Neuronal stem cell (in vitro differentiated cells): ENCODE data around the gene BAZ1B.
"Not testable (repeated sequence)": the region's sequence is repeated elsewhere in the genome, so short reads cannot be mapped to it uniquely, and the experiment has no call there.

Experiments used
- DNase-seq: peaks from one replicate; pipeline ENCODE4 v3.0.0-alpha.2; 2013; ENCODE audit warnings: low spot score
- H2AFZ ChIP-seq: one replicate; pipeline ENCODE4 v1.6.1; 2013; ENCODE audit warnings: mild to moderate bottlenecking, low read length, inconsistent platforms
- H2AK5ac ChIP-seq: 2 replicates; pipeline ENCODE4 v1.6.1; 2013; ENCODE audit warnings: low read depth, mild to moderate bottlenecking, inconsistent platforms, low read length, moderate library complexity, mixed read lengths
- H2BK120ac ChIP-seq: 2 replicates; pipeline ENCODE4 v1.6.1; 2013; ENCODE audit warnings: low read depth, mild to moderate bottlenecking, inconsistent platforms, low read length, moderate library complexity, mixed read lengths
- H2BK12ac ChIP-seq: one replicate; pipeline ENCODE4 v1.6.1; 2013; ENCODE audit warnings: low read length, inconsistent platforms
- H2BK15ac ChIP-seq: 2 replicates; pipeline ENCODE4 v1.6.1; 2013; ENCODE audit warnings: mild to moderate bottlenecking, low read length, inconsistent platforms, mixed read lengths
- H2BK5ac ChIP-seq: one replicate; pipeline ENCODE4 v1.6.1; 2013; ENCODE audit warnings: inconsistent platforms, mild to moderate bottlenecking, low read length, moderate library complexity
- H3K14ac ChIP-seq: one replicate; pipeline ENCODE4 v1.6.1; 2013; ENCODE audit warnings: low read length, inconsistent platforms
- H3K18ac ChIP-seq: 2 replicates; pipeline ENCODE4 v1.6.1; 2013; ENCODE audit warnings: low read length, inconsistent platforms
- H3K23ac ChIP-seq: 2 replicates; pipeline ENCODE4 v1.6.1; 2013; ENCODE audit warnings: low read depth, mild to moderate bottlenecking, mixed read lengths, low read length, inconsistent platforms; ENCODE audit not compliant: poor library complexity
- H3K27ac ChIP-seq: replicated peaks from 3 replicates; pipeline ENCODE4 v1.5.1; 2013; ENCODE audit warnings: low read length, inconsistent platforms
- H3K27me3 ChIP-seq, 3 experiments: 2 replicates each; pipeline ENCODE4 v1.6.1; 2013; ENCODE audit warnings: low read length in 3 of 3, mild to moderate bottlenecking in 2 of 3, inconsistent platforms in 1 of 3, low read depth in 1 of 3, mixed read lengths in 1 of 3, moderate library complexity in 1 of 3; ENCODE audit not compliant: control insufficient read depth in 3 of 3, insufficient read depth in 3 of 3
- H3K36me3 ChIP-seq, 2 donors: replicated peaks in 1 of 2; 2 replicates each; pipeline ENCODE4 v1.6.1; 2013; ENCODE audit warnings: low read length in 2 of 2; ENCODE audit not compliant: control insufficient read depth in 2 of 2, insufficient read depth in 2 of 2
- H3K4ac ChIP-seq: 2 replicates; pipeline ENCODE4 v1.6.1; 2013; ENCODE audit warnings: inconsistent platforms, mild to moderate bottlenecking, low read length, moderate library complexity
- H3K4me1 ChIP-seq, 2 donors: 1 replicate in 1 of 2; 2 replicates in 1 of 2; pipeline ENCODE4 v1.6.1; 2013; ENCODE audit warnings: low read length in 2 of 2, low read depth in 1 of 2; ENCODE audit not compliant: control insufficient read depth in 2 of 2, insufficient read depth in 1 of 2
- H3K4me2 ChIP-seq: one replicate; pipeline ENCODE4 v1.6.1; 2013; ENCODE audit warnings: mild to moderate bottlenecking, low read length, inconsistent platforms; ENCODE audit not compliant: insufficient read depth, poor library complexity, severe bottlenecking
- H3K4me3 ChIP-seq, 2 donors: 2 replicates each; pipeline ENCODE4 v1.5.1; 2013; ENCODE audit warnings: low read length in 2 of 2, mild to moderate bottlenecking in 2 of 2, inconsistent platforms in 1 of 2, moderate library complexity in 1 of 2
- H3K79me1 ChIP-seq: one replicate; pipeline ENCODE4 v1.6.1; 2013; ENCODE audit warnings: low read depth, mild to moderate bottlenecking, inconsistent platforms, low read length, moderate library complexity
- H3K9ac ChIP-seq: one replicate; pipeline ENCODE4 v1.6.1; 2013; ENCODE audit warnings: mild to moderate bottlenecking, low read depth, low read length, inconsistent platforms; ENCODE audit not compliant: poor library complexity
- H3K9me3 ChIP-seq, 2 donors: replicated peaks in 1 of 2; 2 replicates each; pipeline versions ENCODE3 to v1.6.1; 2013; ENCODE audit warnings: low read length in 2 of 2, mild to moderate bottlenecking in 2 of 2, inconsistent platforms in 1 of 2, low read depth in 1 of 2, mixed read lengths in 1 of 2, moderate library complexity in 1 of 2; ENCODE audit not compliant: control insufficient read depth in 2 of 2, insufficient read depth in 1 of 2
- H4K8ac ChIP-seq: one replicate; pipeline ENCODE4 v1.6.1; 2013; ENCODE audit warnings: low read depth, mild to moderate bottlenecking, inconsistent platforms, low read length, moderate library complexity
- H4K91ac ChIP-seq: one replicate; pipeline ENCODE4 v1.6.1; 2013; ENCODE audit warnings: low read length, low read depth, mild to moderate bottlenecking, inconsistent platforms; ENCODE audit not compliant: poor library complexity
- WGBS, 2 donors: extraction: QIAGEN DNeasy Blood & Tissue Kit; methylation state at CpG; one replicate each; pipeline ENCODE4 v1.1.7; 2013; ENCODE audit warnings: missing lambda C conversion rate in 2 of 2, mixed read lengths in 1 of 2; ENCODE audit not compliant: insufficient read length in 2 of 2, insufficient replicate concordance in 1 of 2; ENCODE audit errors: extremely low coverage in 2 of 2; 5-methylcytosine and 5-hydroxymethylcytosine counted together

Gene BAZ1B

GRCh38 chr7:73526158-73526494 lies 4.0 kb upstream of the BAZ1B start:
- not testable (repeated sequence) for H3K27me3 ChIP-seq, H4K8ac ChIP-seq, H3K36me3 ChIP-seq, H4K91ac ChIP-seq, H2BK120ac ChIP-seq, H3K4me2 ChIP-seq, H3K23ac ChIP-seq, H3K4me1 ChIP-seq, H2AFZ ChIP-seq, H2AK5ac ChIP-seq, H3K79me1 ChIP-seq, H2BK12ac ChIP-seq, H3K4ac ChIP-seq, H3K9ac ChIP-seq, H3K18ac ChIP-seq, DNase-seq, H2BK5ac ChIP-seq, H2BK15ac ChIP-seq, H3K27ac ChIP-seq, H3K9me3 ChIP-seq, H3K4me3 ChIP-seq, H3K14ac ChIP-seq
- no CpG with 5 or more reads among the region's 1 CpG for WGBS, 2 donors

- no peak overlapping the region for H3K4ac ChIP-seq
- peak overlapping the region; percentile 88 for H2AFZ ChIP-seq
- H2AK5ac ChIP-seq, result peak overlapping the region; percentile 75
- H3K4me3 ChIP-seq, result peak overlapping the region; percentile 79 to 98
- no peaks in the 10 kb centered on the region for H3K27me3 ChIP-seq
- H2BK120ac ChIP-seq, result peak overlapping the region; percentile 87
- peaks cover 2% of the 10 kb centered on the region for H3K79me1 ChIP-seq
- peak overlapping the region; percentile 93 for H2BK5ac ChIP-seq
- peak overlapping the region; percentile 82 for H3K14ac ChIP-seq
- H3K4me2 ChIP-seq, result peak overlapping the region; percentile 45
- peaks cover 2 to 5% of the 10 kb centered on the region in 2 donors for H3K4me1 ChIP-seq
- peak overlapping the region; percentile 99 for H3K27ac ChIP-seq
- peak overlapping the region; percentile 85 for H3K23ac ChIP-seq
- peak overlapping the region; percentile 65 for H4K8ac ChIP-seq
- WGBS, 2 donors, result no CpG with 5 or more reads among the region's 62 CpGs
- H3K9ac ChIP-seq, result peak overlapping the region; percentile 99
- no peak overlapping the region for H2BK12ac ChIP-seq
- no peak overlapping the region for H2BK15ac ChIP-seq
- peak; percentile 54 for DNase-seq
- H3K9me3 ChIP-seq, result no peaks in the 10 kb centered on the region
- H3K36me3 ChIP-seq, result peaks cover 11 to 37% of the 10 kb centered on the region in 2 donors
- H3K18ac ChIP-seq, result peak overlapping the region; percentile 100
- no peak overlapping the region for H4K91ac ChIP-seq
Observed at GRCh38 chr7:73521636-73522104, 423 bp downstream of the BAZ1B start.

- peaks cover 2% of the 10 kb centered on the region for H3K79me1 ChIP-seq
Observed at GRCh38 chr7:73520673-73521635, 1.1 kb downstream of the BAZ1B start.

More at GRCh38 chr7:73520673-73521635, 1.1 kb downstream of the BAZ1B start:
- Histone ChIP-seq H3K4me3 (peak overlapping the region; percentile 79 to 98), H3K23ac (peak overlapping the region; percentile 80), H2BK120ac (no peak overlapping the region), H3K27ac (peak overlapping the region; percentile 99), H3K27me3 (no peaks in the 10 kb centered on the region), H2AK5ac (peak overlapping the region; percentile 75), H3K9ac (peak overlapping the region; percentile 99), H3K14ac (peak overlapping the region; percentile 21), H3K18ac (peak overlapping the region; percentile 100), H2AFZ (peak overlapping the region; percentile 88), H3K4ac (no peak overlapping the region), H2BK15ac (no peak overlapping the region), H3K9me3 (no peaks in the 10 kb centered on the region), H2BK12ac (no peak overlapping the region), H3K4me1 (peaks cover 2 to 5% of the 10 kb centered on the region in 2 donors), H3K4me2 (peak overlapping the region; percentile 51), H4K8ac (peak overlapping the region; percentile 65), H2BK5ac (peak overlapping the region; percentile 93), H3K36me3 (peaks cover 11 to 44% of the 10 kb centered on the region in 2 donors), H4K91ac (no peak overlapping the region)
- no CpG with 5 or more reads among the region's 36 CpGs for WGBS, 2 donors
- DNase-seq, result no peak
